HL-60 (cell line): ENCODE results near the gene GPR45.

ENCODE experiments used
- DNase-seq, 2 experiments: peaks; one replicate each; pipeline ENCODE4 v3.0.0-alpha.2; 2010 to 2020; ENCODE audit warnings: low read depth in 1 of 2, low spot score in 1 of 2
- H3K27ac ChIP-seq: fragments of 250-450 bp; sonication (Bioruptor Pico); replicated peaks from 2 replicates; pipeline ENCODE4 v1.5.1; 2020; ENCODE audit warnings: mild to moderate bottlenecking, moderate library complexity
- H3K27me3 ChIP-seq: fragments of 250-450 bp; sonication (Bioruptor Pico); 2 replicates; pipeline ENCODE4 v1.5.1; 2021; ENCODE audit warnings: mild to moderate bottlenecking, moderate library complexity; ENCODE audit not compliant: insufficient read depth, poor library complexity, severe bottlenecking
- H3K4me3 ChIP-seq: replicated peaks from 2 replicates; pipeline ENCODE4 v1.5.1; 2011; ENCODE audit warnings: mild to moderate bottlenecking, control low read depth, low read length; ENCODE audit not compliant: insufficient read depth
- CTCF ChIP-seq: IDR thresholded peaks from one replicate; pipeline ENCODE4 v1.5.1; 2011; ENCODE audit warnings: low read length, control low read depth, inconsistent platforms; ENCODE audit not compliant: insufficient read depth
- GABPA ChIP-seq: IDR thresholded peaks from 2 replicates; pipeline ENCODE4 v1.6.1; 2012; ENCODE audit warnings: low read depth
- POLR2AphosphoS5 ChIP-seq: IDR thresholded peaks from 2 replicates; pipeline ENCODE4 v1.6.1; 2012; ENCODE audit warnings: low read depth
- SPI1 ChIP-seq: IDR thresholded peaks from 2 replicates; pipeline ENCODE4 v1.6.1; 2012; ENCODE audit warnings: low read depth, mild to moderate bottlenecking, borderline replicate concordance
- TF ChIP-seq, protein P1 (sequence below): IDR thresholded peaks from 2 replicates; pipeline ENCODE4 v1.6.1; 2012; ENCODE audit warnings: low read depth; ENCODE audit not compliant: insufficient replicate concordance

GPR45 gene

DNA sequence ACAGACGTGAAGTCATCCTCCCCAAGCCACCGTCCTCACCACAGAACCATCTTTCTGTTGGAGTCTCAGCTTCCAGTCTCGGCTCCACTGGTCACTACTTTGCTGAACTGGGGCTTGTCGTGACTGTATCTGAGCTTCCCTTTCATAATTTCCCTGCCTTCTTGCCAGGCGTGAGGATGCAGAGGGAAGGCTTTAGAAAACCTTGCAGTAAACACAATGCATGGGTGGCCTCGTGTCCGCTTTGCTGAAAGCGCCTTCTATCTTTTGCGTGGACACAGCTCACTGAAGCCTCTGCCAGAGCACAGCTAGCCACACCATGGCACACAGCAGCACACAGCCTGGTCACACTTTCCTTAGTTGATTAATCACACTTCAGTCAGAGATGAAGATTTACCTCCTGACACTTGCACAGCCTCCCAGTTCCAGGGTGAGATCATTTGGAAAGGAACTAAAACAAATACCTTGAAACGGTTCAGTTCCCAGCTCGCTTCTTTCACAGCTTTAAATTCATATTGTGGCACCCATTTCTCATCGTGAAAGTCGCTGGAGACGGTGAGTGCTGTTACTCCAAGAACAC, 2.8 kb upstream of the GPR45 start:
- H3K4me3 ChIP-seq = no peak overlapping the region
- peaks cover 3% of the 10 kb centered on the region for H3K27me3 ChIP-seq
- no peak overlapping the region for H3K27ac ChIP-seq
- TF ChIP-seq GABPA (no peak), SPI1 (no peak), CTCF (no peak), POLR2AphosphoS5 (no peak)
- TF ChIP-seq, protein P1, sequence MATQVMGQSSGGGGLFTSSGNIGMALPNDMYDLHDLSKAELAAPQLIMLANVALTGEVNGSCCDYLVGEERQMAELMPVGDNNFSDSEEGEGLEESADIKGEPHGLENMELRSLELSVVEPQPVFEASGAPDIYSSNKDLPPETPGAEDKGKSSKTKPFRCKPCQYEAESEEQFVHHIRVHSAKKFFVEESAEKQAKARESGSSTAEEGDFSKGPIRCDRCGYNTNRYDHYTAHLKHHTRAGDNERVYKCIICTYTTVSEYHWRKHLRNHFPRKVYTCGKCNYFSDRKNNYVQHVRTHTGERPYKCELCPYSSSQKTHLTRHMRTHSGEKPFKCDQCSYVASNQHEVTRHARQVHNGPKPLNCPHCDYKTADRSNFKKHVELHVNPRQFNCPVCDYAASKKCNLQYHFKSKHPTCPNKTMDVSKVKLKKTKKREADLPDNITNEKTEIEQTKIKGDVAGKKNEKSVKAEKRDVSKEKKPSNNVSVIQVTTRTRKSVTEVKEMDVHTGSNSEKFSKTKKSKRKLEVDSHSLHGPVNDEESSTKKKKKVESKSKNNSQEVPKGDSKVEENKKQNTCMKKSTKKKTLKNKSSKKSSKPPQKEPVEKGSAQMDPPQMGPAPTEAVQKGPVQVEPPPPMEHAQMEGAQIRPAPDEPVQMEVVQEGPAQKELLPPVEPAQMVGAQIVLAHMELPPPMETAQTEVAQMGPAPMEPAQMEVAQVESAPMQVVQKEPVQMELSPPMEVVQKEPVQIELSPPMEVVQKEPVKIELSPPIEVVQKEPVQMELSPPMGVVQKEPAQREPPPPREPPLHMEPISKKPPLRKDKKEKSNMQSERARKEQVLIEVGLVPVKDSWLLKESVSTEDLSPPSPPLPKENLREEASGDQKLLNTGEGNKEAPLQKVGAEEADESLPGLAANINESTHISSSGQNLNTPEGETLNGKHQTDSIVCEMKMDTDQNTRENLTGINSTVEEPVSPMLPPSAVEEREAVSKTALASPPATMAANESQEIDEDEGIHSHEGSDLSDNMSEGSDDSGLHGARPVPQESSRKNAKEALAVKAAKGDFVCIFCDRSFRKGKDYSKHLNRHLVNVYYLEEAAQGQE = no peak
- DNase-seq = no peak

DNA sequence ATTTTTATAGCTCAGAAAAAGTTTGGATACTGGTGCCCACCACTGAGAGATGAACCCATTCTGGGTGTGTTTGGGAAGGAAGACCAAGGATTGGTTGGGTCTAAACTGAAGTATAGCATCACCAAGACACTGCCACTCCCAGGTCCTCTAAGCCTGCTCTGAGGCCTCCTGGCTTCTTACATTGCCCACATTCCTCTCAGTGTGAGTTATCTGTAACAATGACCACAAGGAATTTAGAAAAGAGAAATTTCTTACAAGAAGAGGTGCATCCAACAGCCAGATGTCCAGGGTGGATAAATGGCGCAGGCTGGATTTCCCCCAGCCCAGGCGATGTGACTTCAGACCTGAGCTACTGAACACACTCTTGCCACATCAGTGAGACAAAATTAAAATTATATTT, 1.6 kb upstream of the GPR45 start:
- Histone ChIP-seq H3K27me3 (peaks cover 3% of the 10 kb centered on the region), H3K4me3 (no peak overlapping the region), H3K27ac (no peak overlapping the region)
- no peak for TF ChIP-seq POLR2AphosphoS5
- no peak for TF ChIP-seq CTCF
- TF ChIP-seq SPI1 = no peak
- TF ChIP-seq, protein P1 = no peak
- TF ChIP-seq GABPA = no peak
- DNase-seq = no peak

GRCh38 chr2:105242286-105242993, 897 bp downstream of the GPR45 start:
- H3K4me3 ChIP-seq = no peak overlapping the region
- no peak for DNase-seq
- H3K27me3 ChIP-seq = no peaks in the 10 kb centered on the region
- no peak for TF ChIP-seq SPI1
- TF ChIP-seq CTCF = no peak
- no peak for TF ChIP-seq POLR2AphosphoS5
- no peak for TF ChIP-seq GABPA
- TF ChIP-seq, protein P1 = no peak
- H3K27ac ChIP-seq = no peak overlapping the region
